ENCODE data around the gene DNAJB7.
A peak's percentile ranks its signal among the peaks of the same experiment; 100 is the strongest.
"Not testable (repeated sequence)": the region's sequence is repeated elsewhere in the genome, so short reads cannot be mapped to it uniquely, and the experiment has no call there.

DNAJB7 gene

DNA sequence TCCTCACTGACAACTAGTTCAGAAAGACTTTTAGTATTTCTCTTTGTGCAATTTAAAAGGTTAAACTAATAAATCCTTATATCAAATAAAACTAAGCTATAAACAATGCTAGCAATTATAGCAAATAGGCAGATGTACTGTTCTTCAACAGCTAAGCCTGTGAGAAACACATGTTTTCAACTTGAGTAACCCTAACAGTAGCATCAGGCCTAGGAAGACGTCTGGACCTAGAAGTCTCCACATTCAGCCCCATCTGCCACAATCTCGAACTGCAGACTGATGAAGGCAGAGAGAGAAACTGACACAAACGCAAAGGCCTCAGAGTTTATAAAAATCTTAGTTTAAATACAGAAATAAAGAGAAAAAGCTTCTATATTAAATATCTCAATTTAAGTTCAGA lies 8.0 kb downstream of the DNAJB7 start:
- H3K4me1 ChIP-seq (ENCODE audit: insufficient read depth, low read length, poor library complexity, severe bottlenecking): peaks cover 60% of the 10 kb centered on the region
- no peak for TF ChIP-seq EZH2phosphoT487 (IDR thresholded peaks at IDR 0.05; ENCODE audit: borderline replicate concordance)
- TF ChIP-seq CTCF (conservative IDR thresholded peaks at IDR 0.05; ENCODE audit: low read length): no peak
- peak overlapping the region; percentile 95 for H3K9ac ChIP-seq (ENCODE audit: low read depth, low read length, poor library complexity, severe bottlenecking)

DNA sequence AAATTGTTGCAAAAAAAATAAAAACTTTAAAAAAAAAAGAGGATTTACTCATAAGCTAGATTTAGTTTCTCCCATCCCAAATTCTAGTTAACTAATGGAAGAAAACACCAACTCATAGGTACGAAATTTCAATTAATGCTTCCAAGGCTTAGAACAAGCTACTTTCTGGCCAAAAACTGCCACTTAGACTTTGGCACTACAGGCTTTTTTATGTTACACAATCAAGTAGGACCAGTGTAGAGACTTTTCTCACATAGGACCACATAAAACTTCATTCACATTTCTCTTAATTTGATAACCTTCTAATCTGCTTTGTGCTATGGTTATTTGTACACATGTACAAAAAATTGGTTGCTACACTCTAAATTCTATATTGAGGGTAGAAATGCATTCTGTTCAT lies 8.6 kb downstream of the DNAJB7 start:
- 0 out of 2 replicates have a peak, but pooled peaks cover 2% of the 10 kb centered on the region for H3F3A ChIP-seq (ENCODE audit: low read depth)
- no peaks in the 10 kb centered on the region for H3K27me3 ChIP-seq (ENCODE audit: insufficient read depth, low read length, poor library complexity, severe bottlenecking)
- peak overlapping the region; percentile 92 for H3K4me2 ChIP-seq (ENCODE audit: low read depth, low read length, poor library complexity, severe bottlenecking)
- no peaks in the 10 kb centered on the region for H3K9me2 ChIP-seq (replicated peaks; ENCODE audit: low read depth, low read length)
- peaks cover 9% of the 10 kb centered on the region; the same call in 1 of the 2 replicates for H3K36me3 ChIP-seq (ENCODE audit: insufficient read depth, low read length)
- no peak for TF ChIP-seq CTCF (conservative IDR thresholded peaks at IDR 0.05; ENCODE audit: low read length)
- no peak for TF ChIP-seq EZH2phosphoT487 (IDR thresholded peaks at IDR 0.05; ENCODE audit: borderline replicate concordance)
- peaks cover 95% of the 10 kb centered on the region for H3K79me2 ChIP-seq (ENCODE audit: insufficient read depth, low read length)
- H3K4me3 ChIP-seq (ENCODE audit: low read length, poor library complexity, severe bottlenecking): peak overlapping the region; percentile 99
- H3K4me1 ChIP-seq (ENCODE audit: insufficient read depth, low read length, poor library complexity, severe bottlenecking): peaks cover 57% of the 10 kb centered on the region
- peak overlapping the region; percentile 95 for H3K9ac ChIP-seq (ENCODE audit: low read depth, low read length, poor library complexity, severe bottlenecking)
- H2AFZ ChIP-seq (ENCODE audit: low read length): no peak overlapping the region
- peaks cover 57% of the 10 kb centered on the region for H4K20me1 ChIP-seq (ENCODE audit: insufficient read depth, low read length, poor library complexity, severe bottlenecking)
- no peaks in the 10 kb centered on the region for H3K9me3 ChIP-seq (ENCODE audit: insufficient read depth, low read depth, low read length)

More for the DNA sequence above, 8.0 kb downstream of the DNAJB7 start:
- H3K9me2 ChIP-seq (replicated peaks; ENCODE audit: low read depth, low read length): no peaks in the 10 kb centered on the region
- H3K36me3 ChIP-seq (ENCODE audit: insufficient read depth, low read length): peaks cover 7% of the 10 kb centered on the region; the same call in 1 of the 2 replicates
- no peaks in the 10 kb centered on the region for H3K27me3 ChIP-seq (ENCODE audit: insufficient read depth, low read length, poor library complexity, severe bottlenecking)
- no peaks in the 10 kb centered on the region for H3K9me3 ChIP-seq (ENCODE audit: insufficient read depth, low read depth, low read length)
- H3F3A ChIP-seq (ENCODE audit: low read depth): 0 out of 2 replicates have a peak, but pooled peaks cover 2% of the 10 kb centered on the region
- peak overlapping the region; percentile 99 for H3K4me3 ChIP-seq (ENCODE audit: low read length, poor library complexity, severe bottlenecking)
- peak overlapping the region; percentile 92 for H3K4me2 ChIP-seq (ENCODE audit: low read depth, low read length, poor library complexity, severe bottlenecking)
- H2AFZ ChIP-seq (ENCODE audit: low read length): no peak overlapping the region
- peaks cover 95% of the 10 kb centered on the region for H3K79me2 ChIP-seq (ENCODE audit: insufficient read depth, low read length)
- peaks cover 57% of the 10 kb centered on the region for H4K20me1 ChIP-seq (ENCODE audit: insufficient read depth, low read length, poor library complexity, severe bottlenecking)

- H3K9me2 ChIP-seq (replicated peaks; ENCODE audit: low read depth, low read length); H3K9me3 ChIP-seq (ENCODE audit: insufficient read depth, low read depth, low read length); H3K4me2 ChIP-seq (ENCODE audit: low read depth, low read length, poor library complexity, severe bottlenecking); H3K4me3 ChIP-seq (ENCODE audit: low read length, poor library complexity, severe bottlenecking); H2AFZ ChIP-seq (ENCODE audit: low read length); H3K4me1 ChIP-seq (ENCODE audit: insufficient read depth, low read length, poor library complexity, severe bottlenecking); H3K9ac ChIP-seq (ENCODE audit: low read depth, low read length, poor library complexity, severe bottlenecking); H3K27me3 ChIP-seq (ENCODE audit: insufficient read depth, low read length, poor library complexity, severe bottlenecking); H3F3A ChIP-seq (ENCODE audit: low read depth): not testable (repeated sequence)
- Histone ChIP-seq H3K36me3 (ENCODE audit: insufficient read depth, low read length) (peaks cover 78% of the 10 kb centered on the region; the same call in 1 of the 2 replicates), H3K79me2 (ENCODE audit: insufficient read depth, low read length) (peaks cover 86% of the 10 kb centered on the region), H4K20me1 (ENCODE audit: insufficient read depth, low read length, poor library complexity, severe bottlenecking) (peaks cover 25% of the 10 kb centered on the region)
These were observed 16.1 kb downstream of the DNAJB7 start for GRCh38 chr22:40845816-40846215.

DNA sequence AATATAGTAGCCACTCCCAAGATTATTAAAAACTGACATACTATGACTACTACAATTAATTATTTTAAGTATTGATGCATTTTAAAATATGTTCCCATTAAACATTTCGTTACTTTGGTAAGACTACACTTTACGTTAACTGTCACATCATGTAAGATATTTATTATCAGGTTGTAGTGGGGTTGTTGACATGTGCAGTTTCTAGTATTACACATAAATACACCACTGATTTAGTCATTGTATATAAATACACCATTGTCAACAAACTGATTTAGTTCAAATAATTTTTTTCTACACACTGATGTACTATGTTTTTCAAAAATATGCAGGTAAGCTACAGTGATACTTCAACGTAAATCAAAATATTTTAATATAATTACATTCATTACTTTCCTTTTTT lies 17.0 kb downstream of the DNAJB7 start:
- no peak for TF ChIP-seq CTCF (conservative IDR thresholded peaks at IDR 0.05; ENCODE audit: low read length)
- TF ChIP-seq EZH2phosphoT487 (IDR thresholded peaks at IDR 0.05; ENCODE audit: borderline replicate concordance): no peak
- no peak overlapping the region for H3K4me2 ChIP-seq (ENCODE audit: low read depth, low read length, poor library complexity, severe bottlenecking)
- no peaks in the 10 kb centered on the region for H3K27me3 ChIP-seq (ENCODE audit: insufficient read depth, low read length, poor library complexity, severe bottlenecking)
- H3F3A ChIP-seq (ENCODE audit: low read depth): no peaks in the 10 kb centered on the region
- no peaks in the 10 kb centered on the region for H3K9me2 ChIP-seq (replicated peaks; ENCODE audit: low read depth, low read length)
- H3K9me3 ChIP-seq (ENCODE audit: insufficient read depth, low read depth, low read length): no peaks in the 10 kb centered on the region
- H3K9ac ChIP-seq (ENCODE audit: low read depth, low read length, poor library complexity, severe bottlenecking): no peak overlapping the region
- no peak overlapping the region for H2AFZ ChIP-seq (ENCODE audit: low read length)
- H3K4me3 ChIP-seq (ENCODE audit: low read length, poor library complexity, severe bottlenecking): no peak overlapping the region
- H3K4me1 ChIP-seq (ENCODE audit: insufficient read depth, low read length, poor library complexity, severe bottlenecking): peaks cover 3% of the 10 kb centered on the region
- H3K36me3 ChIP-seq (ENCODE audit: insufficient read depth, low read length): peaks cover 81% of the 10 kb centered on the region
- H4K20me1 ChIP-seq (ENCODE audit: insufficient read depth, low read length, poor library complexity, severe bottlenecking): peaks cover 25% of the 10 kb centered on the region
- H3K79me2 ChIP-seq (ENCODE audit: insufficient read depth, low read length): peaks cover 85% of the 10 kb centered on the region

Measured in Loucy (cell line).